SHP77 treated with DMSO at 0.1 percent for 48 hours (cell line): ENCODE results near the gene AQP12B.
"Not testable (repeated sequence)": the region's sequence is repeated elsewhere in the genome, so short reads cannot be mapped to it uniquely, and the experiment has no call there.

Experiments
- DNase-seq: peaks from one replicate; lab custom pipeline; 2025; lab: John Stamatoyannopoulos, UW

The AQP12B gene

GRCh38 chr2:240683329-240683979 lies 769 bp upstream of the AQP12B start:
- not testable (repeated sequence) for DNase-seq

DNA sequence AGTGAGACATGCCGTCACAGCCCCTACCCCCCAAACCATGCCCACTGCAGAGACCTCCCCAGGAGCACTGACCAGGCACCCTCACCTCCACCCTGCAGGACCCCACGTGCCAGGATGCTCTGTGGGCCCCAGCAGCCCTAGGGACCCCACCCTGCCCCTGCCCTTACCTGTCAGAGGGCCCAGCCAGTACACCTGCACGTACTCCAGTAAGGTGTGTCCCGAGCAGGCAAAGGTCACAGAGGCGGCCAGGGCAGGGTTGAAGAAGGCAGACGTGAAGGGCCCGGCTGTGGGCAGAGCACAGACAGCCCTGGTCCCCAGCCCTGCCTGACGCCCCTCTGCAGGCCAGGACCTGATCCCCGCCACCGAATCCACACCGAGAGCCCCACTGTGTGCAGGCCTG lies 2.5 kb downstream of the AQP12B start:
- not testable (repeated sequence) for DNase-seq

- not testable (repeated sequence) for DNase-seq
Observed at GRCh38 chr2:240678909-240679308, 3.8 kb downstream of the AQP12B start.

- DNase-seq = not testable (repeated sequence)
Observed at GRCh38 chr2:240678043-240678442, 4.6 kb downstream of the AQP12B start.

- not testable (repeated sequence) for DNase-seq
Observed at GRCh38 chr2:240675345-240675744, 7.3 kb downstream of the AQP12B start.

- not testable (repeated sequence) for DNase-seq
Observed at GRCh38 chr2:240674461-240675184, 8.1 kb downstream of the AQP12B start.

- DNase-seq = no peak
Observed at GRCh38 chr2:240672701-240673190, 9.9 kb downstream of the AQP12B start.

DNA sequence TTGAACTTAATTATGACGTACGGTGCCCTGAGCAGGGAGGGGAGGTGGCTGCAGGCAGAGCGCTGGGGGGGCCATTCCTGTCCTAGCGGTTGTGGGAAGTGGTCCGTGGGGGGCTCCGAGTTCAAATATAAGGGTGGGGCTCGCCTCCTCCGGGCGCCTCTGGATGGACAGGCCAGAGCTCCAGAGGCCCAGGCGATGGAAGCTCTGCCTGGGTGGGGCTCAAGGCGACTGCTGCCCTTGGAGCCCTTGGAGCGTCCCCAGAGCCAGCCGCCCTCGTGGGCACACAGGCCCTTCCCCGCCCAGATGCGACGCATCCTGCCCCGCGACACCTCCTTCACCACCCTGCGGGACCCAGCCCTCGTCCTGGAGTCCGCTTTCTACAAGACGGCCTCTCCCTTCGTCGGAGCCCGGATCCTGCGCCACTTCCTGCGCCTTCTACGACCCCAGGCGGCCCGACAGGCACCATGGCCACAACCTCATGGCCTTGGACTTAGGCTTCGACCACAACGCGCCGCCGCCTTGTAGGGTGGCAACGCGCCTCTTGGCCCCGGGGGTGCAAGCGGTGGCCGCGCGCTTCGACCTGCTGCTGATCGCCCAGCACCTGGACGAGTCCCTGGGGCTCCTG lies 10.5 kb downstream of the AQP12B start:
- no peak for DNase-seq

GRCh38 chr2:240670950-240671349 lies 11.7 kb downstream of the AQP12B start:
- no peak for DNase-seq

DNA sequence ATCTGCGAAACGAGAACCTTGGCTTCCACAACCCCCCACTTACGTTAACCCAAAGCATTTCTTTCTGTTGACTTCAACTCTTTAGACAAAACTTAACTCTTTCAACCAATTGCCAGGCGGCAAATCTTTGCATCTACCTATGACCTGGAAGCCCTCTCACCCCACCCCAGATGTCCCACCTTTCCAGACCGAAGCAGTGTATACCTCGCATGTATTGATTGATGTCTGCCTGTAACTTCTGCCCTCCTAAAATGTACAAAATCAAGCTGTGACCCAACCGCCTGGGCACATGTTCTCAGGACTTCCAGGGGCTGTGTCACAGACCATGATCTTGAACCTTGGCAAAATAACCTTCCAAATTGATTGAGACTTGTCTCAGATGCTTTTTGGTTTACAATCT lies 12.3 kb downstream of the AQP12B start:
- no peak for DNase-seq

GRCh38 chr2:240664622-240665021 lies 18.1 kb downstream of the AQP12B start:
- DNase-seq = no peak

- DNase-seq = no peak
Observed at GRCh38 chr2:240663546-240664190, 19.0 kb downstream of the AQP12B start.

DNA sequence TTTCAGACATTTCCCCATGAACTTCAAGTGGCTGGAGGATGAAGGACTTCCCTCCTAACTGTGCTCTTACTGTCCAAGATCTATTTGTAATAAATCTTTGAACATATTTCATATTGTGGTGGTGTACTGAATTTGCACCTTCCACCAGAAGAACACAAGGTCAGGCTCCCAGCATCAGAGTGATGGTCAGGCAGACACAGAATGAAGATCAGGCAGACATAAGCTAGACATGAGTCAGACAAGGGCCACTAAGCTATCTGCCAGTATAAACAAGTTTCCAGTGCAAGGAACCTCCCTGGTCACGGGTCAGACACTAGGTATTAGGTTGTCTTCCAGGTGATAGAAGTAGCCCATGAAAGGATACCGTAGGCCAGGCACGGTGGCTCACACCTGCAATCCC lies 20.0 kb downstream of the AQP12B start:
- no peak for DNase-seq

GRCh38 chr2:240659883-240660282 lies 22.8 kb downstream of the AQP12B start:
- not testable (repeated sequence) for DNase-seq

DNA sequence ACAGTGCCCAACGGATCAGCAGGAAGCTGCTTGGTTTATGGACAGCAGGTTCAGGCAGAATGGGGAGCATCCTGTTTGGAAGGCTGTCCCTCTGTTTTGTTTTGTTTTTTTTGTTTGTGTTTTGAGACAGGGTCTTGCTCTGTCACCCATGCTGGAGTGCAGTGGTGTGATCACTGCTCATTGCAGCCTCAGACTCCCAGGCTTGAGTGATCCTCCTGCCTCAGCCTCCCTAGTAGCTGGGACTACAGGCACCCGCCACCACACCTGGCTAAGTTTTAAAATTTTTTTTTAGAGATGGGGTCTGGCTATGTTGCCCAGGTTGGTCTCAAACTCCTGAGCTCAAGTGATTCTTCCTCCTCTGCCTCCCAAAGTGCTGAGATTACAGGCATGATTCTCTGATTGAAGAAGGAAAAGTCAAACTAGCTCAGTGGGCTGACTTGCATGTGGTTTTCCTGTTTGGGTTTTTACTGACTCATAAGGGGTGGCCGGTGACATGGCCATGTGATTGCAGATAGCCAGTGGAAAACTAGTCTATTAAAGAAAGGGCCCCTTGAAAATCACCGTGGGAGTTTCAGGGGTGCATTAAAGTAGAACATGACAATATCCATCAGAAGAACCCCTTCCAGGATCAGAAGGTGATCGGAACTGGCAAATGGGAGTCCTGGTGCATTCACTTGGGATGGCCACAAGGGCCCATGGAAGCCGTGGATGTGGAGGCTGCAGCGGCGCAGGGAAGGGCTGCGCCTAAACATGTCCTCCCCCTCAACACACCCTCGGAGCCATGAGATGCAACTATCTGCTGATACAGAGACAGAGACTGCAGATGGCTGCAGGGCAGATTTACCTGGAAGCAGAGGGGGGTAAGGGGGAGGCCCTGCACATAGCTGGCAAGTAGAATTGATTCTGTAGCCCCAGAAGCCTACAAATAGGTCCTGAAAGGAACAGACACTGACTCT lies 26.5 kb downstream of the AQP12B start:
- no peak for DNase-seq

DNA sequence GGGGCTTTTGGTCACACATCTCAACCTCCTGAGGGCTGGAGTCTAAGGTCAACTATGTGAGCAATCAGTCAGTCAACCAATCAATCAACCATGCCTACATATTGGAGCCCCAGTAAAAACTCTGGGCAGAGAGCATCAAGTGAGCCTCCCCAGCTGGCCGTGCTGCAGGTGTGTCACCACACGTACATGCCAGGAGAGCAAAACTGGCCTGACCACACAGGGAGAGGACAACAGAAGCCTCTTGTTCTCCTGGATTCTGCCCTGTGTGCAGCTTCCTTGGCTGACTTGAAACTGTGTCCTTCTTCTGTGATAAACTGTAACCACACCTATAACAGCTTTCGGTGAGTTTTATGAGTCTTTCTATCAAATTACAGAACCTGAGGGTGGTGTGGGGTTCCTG lies 31.5 kb downstream of the AQP12B start:
- DNase-seq = no peak

DNA sequence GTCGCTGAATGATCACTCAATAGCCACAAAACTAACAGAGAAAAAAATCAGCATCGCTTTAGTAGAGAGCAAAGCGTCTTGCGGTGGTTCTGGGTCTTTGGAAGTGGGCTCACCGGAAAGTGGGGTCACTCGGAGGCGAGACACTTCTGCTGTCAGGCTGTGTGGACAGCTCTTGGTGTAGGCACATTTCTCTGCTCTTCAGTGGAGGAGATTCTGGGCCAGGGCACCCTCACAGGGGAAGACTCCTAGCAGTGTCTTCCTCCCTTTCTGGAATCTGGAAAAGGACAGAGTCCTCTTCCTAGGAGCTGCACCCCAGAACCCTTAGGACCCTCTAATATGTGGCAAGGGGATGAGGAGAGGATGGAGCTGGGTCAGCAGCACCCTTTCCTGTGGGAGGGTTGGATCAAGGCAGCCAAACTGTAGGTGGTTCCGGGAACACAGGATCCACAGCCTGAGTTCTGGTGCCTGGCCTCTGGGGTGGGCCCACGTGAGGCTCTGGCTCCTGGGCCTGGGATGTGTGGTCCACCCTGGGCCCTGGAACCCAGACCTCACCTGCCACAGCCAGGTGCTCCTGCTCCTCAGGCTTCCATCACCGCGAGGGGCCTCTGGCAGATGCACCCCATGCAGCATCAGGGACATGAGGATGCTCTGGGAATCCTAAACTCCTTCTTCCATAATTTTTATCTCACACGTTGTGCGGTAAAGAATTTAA lies 32.3 kb downstream of the AQP12B start:
- no peak for DNase-seq

DNA sequence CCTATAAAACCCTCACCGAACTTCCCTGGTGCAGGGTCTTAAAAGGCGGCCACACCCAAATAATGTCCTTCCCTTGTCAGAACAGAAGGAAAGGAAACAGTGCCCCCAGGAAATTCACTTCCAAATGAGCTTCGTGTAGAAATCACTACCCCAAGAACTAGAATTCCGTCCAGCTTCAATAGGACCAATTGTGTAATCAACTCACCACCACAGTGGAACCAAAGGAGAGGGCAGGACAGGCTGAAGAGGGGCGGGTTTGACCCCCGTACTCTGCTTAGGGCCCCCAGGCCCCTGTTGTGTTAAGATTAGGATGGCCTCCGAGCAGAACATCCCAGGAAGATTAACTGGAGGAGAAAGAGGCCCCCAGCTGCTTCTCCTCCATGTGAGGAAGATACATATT lies 33.4 kb downstream of the AQP12B start:
- no peak for DNase-seq

DNA sequence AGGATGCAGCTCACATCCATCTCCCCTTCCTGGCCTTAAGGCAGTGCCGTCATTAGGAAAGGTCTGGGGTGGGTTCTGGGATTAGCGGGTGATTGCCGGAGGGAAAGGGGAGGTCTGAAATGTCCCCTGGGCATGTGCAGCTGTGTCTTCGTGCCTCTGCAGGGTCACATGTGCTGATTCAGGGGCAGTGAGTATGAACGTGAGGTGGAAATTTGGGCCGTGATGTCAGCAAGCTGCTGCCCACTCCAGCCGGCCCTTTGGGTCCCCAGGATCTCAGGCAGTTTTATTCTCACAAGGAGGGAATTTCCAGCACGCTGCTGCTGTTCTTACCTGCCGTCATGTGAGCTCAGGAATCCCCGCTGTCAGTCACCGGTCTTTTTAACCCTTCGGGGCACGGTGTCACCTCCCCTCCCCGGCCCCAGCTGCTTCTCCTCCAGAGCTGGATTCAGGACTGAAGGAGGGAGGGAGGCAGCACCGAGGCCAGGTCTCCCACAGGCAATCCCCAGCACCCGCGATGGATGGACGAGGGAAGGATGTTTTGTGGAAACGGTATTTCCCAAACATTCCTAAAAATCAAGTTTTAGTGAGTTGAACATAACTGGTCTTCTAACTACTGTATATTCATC lies 33.9 kb downstream of the AQP12B start:
- DNase-seq = no peak

GRCh38 chr2:240648155-240648649 lies 34.5 kb downstream of the AQP12B start:
- DNase-seq = no peak
